ENCODE data around the gene FFAR3. TPM values are rescaled to one million over a fixed set of nuclear protein-coding genes. Genes with fewer than 3 reads are reported as not detected.

Gene FFAR3
- total and polyA plus RNA-seq, 4 donors, result 0.33 TPM; not detected in 3

- peaks cover 0 to 2% (median 0%) of the 10 kb centered on the region in 4 donors for H3K27me3 ChIP-seq (ENCODE audit: control insufficient read depth in 4 of 4, insufficient read depth in 4 of 4, low read length in 3 of 4)
- H3K4me3 ChIP-seq (ENCODE audit: low read depth in 1 of 3, low read length in 3 of 3), result no peak overlapping the region
- no peaks in the 10 kb centered on the region for H3K9me3 ChIP-seq (ENCODE audit: control insufficient read depth in 4 of 4, low read length in 3 of 4)
- H3K9ac ChIP-seq (ENCODE audit: low read depth in 1 of 2, low read length in 2 of 2), result no peak overlapping the region
- no peaks in the 10 kb centered on the region for H3K36me3 ChIP-seq (ENCODE audit: control insufficient read depth in 4 of 4, insufficient read depth in 3 of 4, low read depth in 1 of 4, low read length in 3 of 4)
- no peak for TF ChIP-seq NR2F2 (IDR thresholded peaks at IDR 0.05)
- TF ChIP-seq SP1 (IDR thresholded peaks at IDR 0.05), result no peak
- TF ChIP-seq HNF4A (conservative IDR thresholded peaks at IDR 0.05), result no peak
- no peak for TF ChIP-seq RXRA (IDR thresholded peaks at IDR 0.05)
- TF ChIP-seq MAX (IDR thresholded peaks at IDR 0.05), result no peak
- DNase-seq (ENCODE audit: low spot score), result no peak
- WGBS, result 88% methylated on average over 11 of the region's 11 CpGs
- H3K27ac ChIP-seq (ENCODE audit: low read depth in 1 of 2, low read length in 2 of 2), result no peak overlapping the region
- H3K4me1 ChIP-seq (ENCODE audit: control insufficient read depth in 4 of 4, insufficient read depth in 4 of 4, low read length in 3 of 4), result no peaks in the 10 kb centered on the region
Measured at GRCh38 chr19:35404879-35405622, 46.8 kb downstream of the FFAR3 start.

GRCh38 chr19:35407619-35408018 lies 49.4 kb downstream of the FFAR3 start:
- Histone ChIP-seq H3K4me3 (ENCODE audit: low read depth in 1 of 3, low read length in 3 of 3) (no peak overlapping the region), H3K27me3 (ENCODE audit: control insufficient read depth in 4 of 4, insufficient read depth in 4 of 4, low read length in 3 of 4) (peaks cover 0 to 2% (median 0%) of the 10 kb centered on the region in 4 donors), H3K27ac (ENCODE audit: low read depth in 1 of 2, low read length in 2 of 2) (no peak overlapping the region), H3K9ac (ENCODE audit: low read depth in 1 of 2, low read length in 2 of 2) (no peak overlapping the region), H3K36me3 (ENCODE audit: control insufficient read depth in 4 of 4, insufficient read depth in 3 of 4, low read depth in 1 of 4, low read length in 3 of 4) (no peaks in the 10 kb centered on the region), H3K4me1 (ENCODE audit: control insufficient read depth in 4 of 4, insufficient read depth in 4 of 4, low read length in 3 of 4) (no peaks in the 10 kb centered on the region), H3K9me3 (ENCODE audit: control insufficient read depth in 4 of 4, low read length in 3 of 4) (no peaks in the 10 kb centered on the region)
- no peak for DNase-seq (ENCODE audit: low spot score)
- 85% methylated on average over 6 of the region's 6 CpGs for WGBS
- TF ChIP-seq FOXA2 (IDR thresholded peaks at IDR 0.05) (no peak), YY1 (IDR thresholded peaks at IDR 0.05) (no peak), FOXA1 (IDR thresholded peaks at IDR 0.05) (no peak), REST (IDR thresholded peaks at IDR 0.05) (no peak), ATF3 (IDR thresholded peaks at IDR 0.05) (no peak), HNF4G (IDR thresholded peaks at IDR 0.05) (no peak), MAX (IDR thresholded peaks at IDR 0.05) (no peak), NR2F2 (IDR thresholded peaks at IDR 0.05) (no peak), ZBTB33 (IDR thresholded peaks at IDR 0.05) (no peak), JUND (IDR thresholded peaks at IDR 0.05) (no peak), HNF4A (conservative IDR thresholded peaks at IDR 0.05) (no peak), EGR1 (IDR thresholded peaks at IDR 0.05; ENCODE audit: low read depth in 2 of 2) (no peak), SP1 (IDR thresholded peaks at IDR 0.05) (no peak), RAD21 (IDR thresholded peaks at IDR 0.05) (no peak), GABPA (IDR thresholded peaks at IDR 0.05 in 1 of 2, conservative IDR thresholded peaks at IDR 0.05 in 1 of 2) (no peak), TAF1 (conservative IDR thresholded peaks at IDR 0.05) (no peak), RXRA (IDR thresholded peaks at IDR 0.05) (no peak), CTCF (IDR thresholded peaks at IDR 0.05; ENCODE audit: low read depth, low read length, missing input control) (no peak)
